Neuronal stem cell (in vitro differentiated cells): ENCODE measurements around the gene YOD1.

Experiments
- DNase-seq: peaks from one replicate; pipeline ENCODE4 v3.0.0-alpha.2; 2013; ENCODE audit warnings: low spot score
- H2AFZ ChIP-seq: one replicate; pipeline ENCODE4 v1.6.1; 2013; ENCODE audit warnings: mild to moderate bottlenecking, low read length, inconsistent platforms
- H2AK5ac ChIP-seq: 2 replicates; pipeline ENCODE4 v1.6.1; 2013; ENCODE audit warnings: low read depth, mild to moderate bottlenecking, inconsistent platforms, low read length, moderate library complexity, mixed read lengths
- H2BK120ac ChIP-seq: 2 replicates; pipeline ENCODE4 v1.6.1; 2013; ENCODE audit warnings: low read depth, mild to moderate bottlenecking, inconsistent platforms, low read length, moderate library complexity, mixed read lengths
- H2BK12ac ChIP-seq: one replicate; pipeline ENCODE4 v1.6.1; 2013; ENCODE audit warnings: low read length, inconsistent platforms
- H2BK15ac ChIP-seq: 2 replicates; pipeline ENCODE4 v1.6.1; 2013; ENCODE audit warnings: mild to moderate bottlenecking, low read length, inconsistent platforms, mixed read lengths
- H2BK5ac ChIP-seq: one replicate; pipeline ENCODE4 v1.6.1; 2013; ENCODE audit warnings: inconsistent platforms, mild to moderate bottlenecking, low read length, moderate library complexity
- H3K14ac ChIP-seq: one replicate; pipeline ENCODE4 v1.6.1; 2013; ENCODE audit warnings: low read length, inconsistent platforms
- H3K18ac ChIP-seq: 2 replicates; pipeline ENCODE4 v1.6.1; 2013; ENCODE audit warnings: low read length, inconsistent platforms
- H3K23ac ChIP-seq: 2 replicates; pipeline ENCODE4 v1.6.1; 2013; ENCODE audit warnings: low read depth, mild to moderate bottlenecking, mixed read lengths, low read length, inconsistent platforms; ENCODE audit not compliant: poor library complexity
- H3K27ac ChIP-seq: replicated peaks from 3 replicates; pipeline ENCODE4 v1.5.1; 2013; ENCODE audit warnings: low read length, inconsistent platforms
- H3K27me3 ChIP-seq, 3 experiments: 2 replicates each; pipeline ENCODE4 v1.6.1; 2013; ENCODE audit warnings: low read length in 3 of 3, mild to moderate bottlenecking in 2 of 3, inconsistent platforms in 1 of 3, low read depth in 1 of 3, mixed read lengths in 1 of 3, moderate library complexity in 1 of 3; ENCODE audit not compliant: control insufficient read depth in 3 of 3, insufficient read depth in 3 of 3
- H3K36me3 ChIP-seq, 2 donors: replicated peaks in 1 of 2; 2 replicates each; pipeline ENCODE4 v1.6.1; 2013; ENCODE audit warnings: low read length in 2 of 2; ENCODE audit not compliant: control insufficient read depth in 2 of 2, insufficient read depth in 2 of 2
- H3K4ac ChIP-seq: 2 replicates; pipeline ENCODE4 v1.6.1; 2013; ENCODE audit warnings: inconsistent platforms, mild to moderate bottlenecking, low read length, moderate library complexity
- H3K4me1 ChIP-seq, 2 donors: 1 replicate in 1 of 2; 2 replicates in 1 of 2; pipeline ENCODE4 v1.6.1; 2013; ENCODE audit warnings: low read length in 2 of 2, low read depth in 1 of 2; ENCODE audit not compliant: control insufficient read depth in 2 of 2, insufficient read depth in 1 of 2
- H3K4me2 ChIP-seq: one replicate; pipeline ENCODE4 v1.6.1; 2013; ENCODE audit warnings: mild to moderate bottlenecking, low read length, inconsistent platforms; ENCODE audit not compliant: insufficient read depth, poor library complexity, severe bottlenecking
- H3K4me3 ChIP-seq, 2 donors: 2 replicates each; pipeline ENCODE4 v1.5.1; 2013; ENCODE audit warnings: low read length in 2 of 2, mild to moderate bottlenecking in 2 of 2, inconsistent platforms in 1 of 2, moderate library complexity in 1 of 2
- H3K79me1 ChIP-seq: one replicate; pipeline ENCODE4 v1.6.1; 2013; ENCODE audit warnings: low read depth, mild to moderate bottlenecking, inconsistent platforms, low read length, moderate library complexity
- H3K9ac ChIP-seq: one replicate; pipeline ENCODE4 v1.6.1; 2013; ENCODE audit warnings: mild to moderate bottlenecking, low read depth, low read length, inconsistent platforms; ENCODE audit not compliant: poor library complexity
- H3K9me3 ChIP-seq, 2 donors: replicated peaks in 1 of 2; 2 replicates each; pipeline versions ENCODE3 to v1.6.1; 2013; ENCODE audit warnings: low read length in 2 of 2, mild to moderate bottlenecking in 2 of 2, inconsistent platforms in 1 of 2, low read depth in 1 of 2, mixed read lengths in 1 of 2, moderate library complexity in 1 of 2; ENCODE audit not compliant: control insufficient read depth in 2 of 2, insufficient read depth in 1 of 2
- H4K8ac ChIP-seq: one replicate; pipeline ENCODE4 v1.6.1; 2013; ENCODE audit warnings: low read depth, mild to moderate bottlenecking, inconsistent platforms, low read length, moderate library complexity
- H4K91ac ChIP-seq: one replicate; pipeline ENCODE4 v1.6.1; 2013; ENCODE audit warnings: low read length, low read depth, mild to moderate bottlenecking, inconsistent platforms; ENCODE audit not compliant: poor library complexity
- WGBS, 2 donors: extraction: QIAGEN DNeasy Blood & Tissue Kit; methylation state at CpG; one replicate each; pipeline ENCODE4 v1.1.7; 2013; ENCODE audit warnings: missing lambda C conversion rate in 2 of 2, mixed read lengths in 1 of 2; ENCODE audit not compliant: insufficient read length in 2 of 2, insufficient replicate concordance in 1 of 2; ENCODE audit errors: extremely low coverage in 2 of 2; 5-methylcytosine and 5-hydroxymethylcytosine counted together

YOD1 gene

DNA sequence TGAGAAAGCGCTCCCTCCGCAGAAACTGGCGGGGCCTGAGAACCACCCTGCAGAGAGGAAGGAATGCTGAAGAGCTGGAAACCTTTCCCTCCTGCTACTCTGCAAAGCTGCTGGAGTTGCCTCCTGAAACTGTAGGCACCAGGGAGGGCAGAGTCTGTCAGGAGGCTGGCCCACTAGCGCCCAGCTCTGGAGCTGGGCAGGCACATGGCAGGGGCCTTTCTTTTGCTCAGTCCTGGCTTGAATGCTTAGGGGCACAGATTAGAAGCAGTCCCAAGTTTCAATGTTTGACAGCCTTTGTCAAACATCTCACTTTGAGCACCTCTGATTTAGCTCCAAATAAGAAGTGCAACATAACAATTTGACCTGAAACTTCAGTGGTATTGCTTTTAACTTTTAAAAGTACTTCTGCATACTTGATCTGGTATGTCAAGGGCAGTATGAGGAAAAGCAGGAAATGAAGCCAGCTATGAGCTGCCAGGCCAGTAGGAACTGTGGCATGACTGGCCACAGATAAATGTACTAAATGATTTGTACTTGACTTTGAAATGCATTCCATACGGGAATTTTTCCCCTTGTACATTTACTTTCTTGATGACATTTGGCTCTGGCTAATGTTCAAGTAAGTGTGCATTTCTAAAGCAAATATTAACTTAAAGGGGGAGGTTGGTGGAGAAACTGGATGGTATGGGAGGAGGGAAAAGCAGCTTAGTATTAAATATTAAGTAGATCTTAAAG, 25.7 kb downstream of the YOD1 start:
- Histone ChIP-seq H3K4me1 (peaks cover 8 to 9% of the 10 kb centered on the region in 2 donors), H2BK5ac (no peak overlapping the region), H2AK5ac (no peak overlapping the region), H3K9me3 (no peaks in the 10 kb centered on the region), H3K14ac (no peak overlapping the region), H3K4ac (no peak overlapping the region), H3K18ac (no peak overlapping the region), H3K23ac (no peak overlapping the region), H2BK15ac (no peak overlapping the region), H2BK120ac (no peak overlapping the region), H3K27ac (no peak overlapping the region), H3K4me2 (no peak overlapping the region), H3K27me3 (peaks cover 0 to 49% (median 0%) of the 10 kb centered on the region in 3 experiments), H2AFZ (peak overlapping the region; percentile 93), H3K79me1 (no peaks in the 10 kb centered on the region), H2BK12ac (no peak overlapping the region), H3K4me3 (no peak overlapping the region), H3K36me3 (no peaks in the 10 kb centered on the region), H4K91ac (no peak overlapping the region), H3K9ac (no peak overlapping the region), H4K8ac (no peak overlapping the region)
- DNase-seq = no peak
- no CpG with 5 or more reads among the region's 5 CpGs for WGBS, 2 donors

DNA sequence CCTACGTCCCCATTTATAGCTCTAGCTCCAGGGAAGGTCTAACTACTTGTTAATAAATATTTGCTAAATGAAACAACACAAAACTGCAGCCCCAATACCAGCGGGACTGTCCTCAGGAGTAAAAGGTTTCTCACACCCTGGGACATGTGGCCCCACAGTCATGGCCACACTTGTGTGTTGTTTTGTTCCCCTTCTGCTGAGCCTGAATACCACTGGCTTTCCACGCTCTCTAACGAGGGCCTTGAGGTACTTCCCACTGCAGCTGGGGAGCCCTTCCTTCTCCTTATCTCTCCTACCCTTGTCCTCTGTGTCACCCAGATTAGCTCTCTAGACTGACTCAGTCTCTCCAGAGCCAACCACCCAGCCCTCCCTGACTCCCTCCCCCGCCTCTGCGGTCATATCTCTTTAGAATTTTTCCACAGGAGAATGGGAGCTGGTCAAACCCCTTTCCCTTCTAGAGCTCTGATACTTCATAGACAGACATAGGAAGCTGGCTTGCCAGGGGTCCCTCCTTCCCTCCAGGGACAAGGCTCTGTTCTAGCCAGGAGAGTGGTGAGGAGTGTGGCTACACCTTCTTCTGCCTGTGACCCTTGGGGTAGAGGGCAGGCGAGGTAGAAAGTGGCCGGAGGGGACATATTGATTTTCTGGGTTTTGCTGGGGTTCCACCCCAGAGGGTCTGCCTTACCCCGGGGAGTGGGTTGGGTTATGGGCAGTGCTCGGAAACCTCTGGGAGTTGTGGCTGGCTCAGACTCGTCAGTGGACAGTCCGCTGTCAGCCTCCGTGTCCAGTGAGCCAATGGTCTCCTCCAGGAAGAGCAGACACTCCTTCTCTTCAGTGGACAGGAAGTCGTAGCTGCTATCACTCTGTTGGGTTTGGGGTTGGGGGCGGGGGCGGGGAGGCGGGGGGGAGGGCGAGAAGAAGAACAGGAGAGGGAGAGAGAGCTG, 26.5 kb downstream of the YOD1 start:
- Histone ChIP-seq H2AFZ (peak overlapping the region; percentile 93), H4K8ac (no peak overlapping the region), H3K9me3 (no peaks in the 10 kb centered on the region), H2BK12ac (no peak overlapping the region), H3K4me2 (no peak overlapping the region), H3K9ac (no peak overlapping the region), H2BK15ac (no peak overlapping the region), H3K4me3 (no peak overlapping the region), H3K14ac (no peak overlapping the region), H2BK120ac (no peak overlapping the region), H2AK5ac (no peak overlapping the region), H3K4ac (no peak overlapping the region), H3K23ac (peak overlapping the region; percentile 66), H3K4me1 (peaks cover 8 to 9% of the 10 kb centered on the region in 2 donors), H3K79me1 (no peaks in the 10 kb centered on the region), H3K27ac (no peak overlapping the region), H2BK5ac (no peak overlapping the region), H3K18ac (peak overlapping the region; percentile 15), H4K91ac (no peak overlapping the region), H3K36me3 (no peaks in the 10 kb centered on the region), H3K27me3 (peaks cover 0 to 43% (median 0%) of the 10 kb centered on the region in 3 experiments)
- no peak for DNase-seq
- WGBS, 2 donors = no CpG with 5 or more reads among the region's 18 CpGs

DNA sequence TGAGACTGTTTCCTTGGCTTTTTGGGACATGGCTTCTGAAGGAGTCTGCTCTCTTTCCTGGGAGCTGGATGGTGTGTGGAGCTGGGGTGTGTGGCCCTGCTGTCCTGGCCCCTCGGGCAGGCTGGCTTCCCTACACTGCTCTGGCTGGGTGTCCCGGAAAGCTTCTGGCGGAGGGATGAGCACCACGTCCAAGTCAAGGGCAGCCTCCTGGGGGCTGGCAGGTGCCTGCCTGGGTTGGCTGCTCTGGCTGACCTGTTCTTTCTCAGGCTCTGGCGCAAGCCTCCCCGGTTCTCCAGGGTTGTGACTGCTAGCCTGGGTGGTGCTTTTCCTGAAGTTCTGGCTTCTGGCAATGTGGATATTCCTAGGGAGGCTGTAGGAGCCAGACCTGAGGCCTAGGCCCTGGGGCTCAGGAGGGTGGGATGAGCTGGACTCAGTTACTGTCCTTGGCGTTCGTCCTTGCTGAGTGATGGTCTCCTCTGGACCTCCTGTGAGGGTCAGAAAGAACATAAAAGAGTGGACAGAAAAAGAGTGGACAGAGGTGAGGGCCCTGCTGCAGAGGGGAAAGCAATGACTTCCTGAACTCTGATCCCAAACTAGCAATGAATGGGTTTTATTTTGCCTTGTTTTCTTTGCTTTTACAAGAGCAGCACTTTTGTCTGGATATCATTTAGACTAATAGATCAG, 27.9 kb downstream of the YOD1 start:
- H2AFZ ChIP-seq = no peak overlapping the region
- no peak overlapping the region for H3K4ac ChIP-seq
- H3K36me3 ChIP-seq = no peaks in the 10 kb centered on the region
- H4K91ac ChIP-seq = no peak overlapping the region
- H3K4me3 ChIP-seq = no peak overlapping the region
- H3K27ac ChIP-seq = no peak overlapping the region
- H3K14ac ChIP-seq = no peak overlapping the region
- H3K27me3 ChIP-seq = peaks cover 0 to 45% (median 0%) of the 10 kb centered on the region in 3 experiments
- no peak overlapping the region for H2BK12ac ChIP-seq
- no peak for DNase-seq
- no peak overlapping the region for H2BK15ac ChIP-seq
- peaks cover 8 to 9% of the 10 kb centered on the region in 2 donors for H3K4me1 ChIP-seq
- H4K8ac ChIP-seq = no peak overlapping the region
- H3K79me1 ChIP-seq = no peaks in the 10 kb centered on the region
- H2BK5ac ChIP-seq = no peak overlapping the region
- H3K18ac ChIP-seq = no peak overlapping the region
- H3K9me3 ChIP-seq = no peaks in the 10 kb centered on the region
- H2BK120ac ChIP-seq = no peak overlapping the region
- H3K23ac ChIP-seq = no peak overlapping the region
- H3K9ac ChIP-seq = no peak overlapping the region
- no peak overlapping the region for H3K4me2 ChIP-seq
- H2AK5ac ChIP-seq = no peak overlapping the region
- no CpG with 5 or more reads among the region's 8 CpGs for whole genome bisulfite sequencing, 2 donors
